RWPE2 (cell line): ENCODE data around the gene PLAC1.

ENCODE experiments used
- ATAC-seq: fragments of 200-7000 bp; cut with Tn5 transposase; 3 replicates; pipeline ENCODE4 v1.9.1; 2021; ENCODE audit warnings: low read depth
- DNase-seq: peaks from one replicate; pipeline ENCODE4 v3.0.0-alpha.2; 2020; ENCODE audit warnings: low spot score
- H3K27ac ChIP-seq: fragments of 450-650 bp; 2 replicates; pipeline ENCODE4 v1.5.1; 2017; ENCODE audit warnings: mild to moderate bottlenecking; ENCODE audit not compliant: poor library complexity, severe bottlenecking
- H3K27me3 ChIP-seq: fragments of 250-450 bp; sonication (Bioruptor Pico); 2 replicates; pipeline ENCODE4 v1.5.1; 2021; ENCODE audit warnings: mild to moderate bottlenecking, moderate library complexity; ENCODE audit not compliant: insufficient read depth, poor library complexity, severe bottlenecking
- H3K36me3 ChIP-seq: fragments of 250-450 bp; sonication (Bioruptor Pico); 2 replicates; pipeline ENCODE4 v1.5.1; 2020; ENCODE audit warnings: low read depth, mild to moderate bottlenecking, moderate library complexity
- H3K4me1 ChIP-seq: fragments of 250-450 bp; sonication (Bioruptor Pico); 2 replicates; pipeline ENCODE4 v1.5.1; 2021; ENCODE audit warnings: mild to moderate bottlenecking, moderate library complexity; ENCODE audit not compliant: insufficient read depth, poor library complexity, severe bottlenecking
- H3K4me3 ChIP-seq: fragments of 250-450 bp; sonication (Bioruptor Pico); 2 replicates; pipeline ENCODE4 v1.5.1; 2021; ENCODE audit warnings: mild to moderate bottlenecking, moderate library complexity; ENCODE audit not compliant: severe bottlenecking
- H3K9me3 ChIP-seq: fragments of 250-450 bp; sonication (Bioruptor Pico); 2 replicates; pipeline ENCODE4 v1.5.1; 2021; ENCODE audit warnings: mild to moderate bottlenecking, moderate library complexity; ENCODE audit not compliant: severe bottlenecking
- CTCF ChIP-seq: fragments of 450-650 bp; IDR thresholded peaks from one replicate; pipeline ENCODE4 v1.5.1; 2017; ENCODE audit warnings: mild to moderate bottlenecking, moderate library complexity; ENCODE audit not compliant: poor library complexity, severe bottlenecking

Gene PLAC1

GRCh38 chrX:134525086-134525792 is 133.0 kb downstream of the PLAC1 start:
- H3K27ac ChIP-seq: peak overlapping the region; percentile 13
- TF ChIP-seq CTCF: no peak

GRCh38 chrX:134524181-134524580 is 134.1 kb downstream of the PLAC1 start:
- Histone ChIP-seq H3K36me3 (no peaks in the 10 kb centered on the region), H3K9me3 (no peaks in the 10 kb centered on the region), H3K4me1 (peaks cover 7% of the 10 kb centered on the region), H3K27ac (no peak overlapping the region), H3K4me3 (no peak overlapping the region), H3K27me3 (no peaks in the 10 kb centered on the region)
- ATAC-seq (no peak), DNase-seq (no peak)
- TF ChIP-seq CTCF: no peak

More at GRCh38 chrX:134525086-134525792, 133.0 kb downstream of the PLAC1 start:
- ATAC-seq: no peak
- DNase-seq: no peak
- Histone ChIP-seq H3K36me3 (no peaks in the 10 kb centered on the region), H3K27me3 (no peaks in the 10 kb centered on the region), H3K4me1 (peaks cover 7% of the 10 kb centered on the region), H3K9me3 (no peaks in the 10 kb centered on the region), H3K4me3 (no peak overlapping the region)

GRCh38 chrX:134520860-134521390 is 137.3 kb downstream of the PLAC1 start:
- no peak for DNase-seq
- no peaks in the 10 kb centered on the region for H3K27me3 ChIP-seq
- no peaks in the 10 kb centered on the region for H3K36me3 ChIP-seq
- H3K4me3 ChIP-seq: no peak overlapping the region
- H3K9me3 ChIP-seq: no peaks in the 10 kb centered on the region
- H3K4me1 ChIP-seq: no peaks in the 10 kb centered on the region
- TF ChIP-seq CTCF: peak; percentile 59
- H3K27ac ChIP-seq: no peak overlapping the region
- peak; percentile 89 for ATAC-seq
